NT2/D1 (cell line): ENCODE measurements around the gene RBMS1.
"Not testable (repeated sequence)": the region's sequence is repeated elsewhere in the genome, so short reads cannot be mapped to it uniquely, and the experiment has no call there.

Experiments
- DNase-seq: peaks from one replicate; pipeline ENCODE4 v3.0.0-alpha.2; 2011; ENCODE audit warnings: low read depth, low spot score
- H3K27me3 ChIP-seq: 2 replicates; pipeline ENCODE4 v1.6.0; 2011; ENCODE audit warnings: mild to moderate bottlenecking; ENCODE audit not compliant: insufficient read length, insufficient read depth
- H3K36me3 ChIP-seq: 2 replicates; pipeline ENCODE4 v1.6.1; 2011; ENCODE audit warnings: mild to moderate bottlenecking, low read length, mixed read lengths; ENCODE audit not compliant: insufficient read depth, insufficient read length
- H3K4me1 ChIP-seq: 2 replicates; pipeline ENCODE4 v1.5.1; 2011; ENCODE audit not compliant: insufficient read depth, insufficient read length
- H3K4me3 ChIP-seq: 2 replicates; pipeline ENCODE4 v1.5.1; 2011; ENCODE audit warnings: low read depth; ENCODE audit not compliant: insufficient read length
- H3K9ac ChIP-seq: 2 replicates; pipeline ENCODE4 v1.6.0; 2011; ENCODE audit warnings: low read depth; ENCODE audit not compliant: insufficient read length
- H3K9me3 ChIP-seq: 2 replicates; pipeline ENCODE4 v1.5.1; 2011; ENCODE audit warnings: mild to moderate bottlenecking, low read length; ENCODE audit not compliant: insufficient read depth
- SUZ12 ChIP-seq: IDR thresholded peaks from 2 replicates; pipeline ENCODE4 v1.6.1; 2011; ENCODE audit not compliant: insufficient read length, insufficient read depth; ENCODE audit errors: extremely low read depth
- YY1 ChIP-seq: IDR thresholded peaks from 2 replicates; pipeline ENCODE4 v1.6.1; 2011; ENCODE audit not compliant: insufficient read length, insufficient read depth
- ZNF274 ChIP-seq: IDR thresholded peaks from 2 replicates; pipeline ENCODE4 v1.6.1; 2011; ENCODE audit warnings: mild to moderate bottlenecking, low read depth, low read length

The RBMS1 gene

GRCh38 chr2:160371251-160372009, 122.2 kb downstream of the RBMS1 start:
- Histone ChIP-seq H3K9ac (no peak overlapping the region), H3K36me3 (peaks cover 7% of the 10 kb centered on the region), H3K27me3 (no peaks in the 10 kb centered on the region), H3K9me3 (no peaks in the 10 kb centered on the region), H3K4me1 (no peaks in the 10 kb centered on the region), H3K4me3 (no peak overlapping the region)
- DNase-seq = no peak
- TF ChIP-seq YY1 (no peak), ZNF274 (no peak), SUZ12 (no peak)

- H3K4me3 ChIP-seq = no peak overlapping the region
- H3K9ac ChIP-seq = no peak overlapping the region
- no peak for TF ChIP-seq ZNF274
- no peak for TF ChIP-seq YY1
- no peak for TF ChIP-seq SUZ12
- H3K4me1 ChIP-seq = no peaks in the 10 kb centered on the region
- peaks cover 28% of the 10 kb centered on the region for H3K36me3 ChIP-seq
- H3K27me3 ChIP-seq = no peaks in the 10 kb centered on the region
- DNase-seq = no peak
- H3K9me3 ChIP-seq = no peaks in the 10 kb centered on the region
Observed at GRCh38 chr2:160368988-160369930, 124.3 kb downstream of the RBMS1 start.

DNA sequence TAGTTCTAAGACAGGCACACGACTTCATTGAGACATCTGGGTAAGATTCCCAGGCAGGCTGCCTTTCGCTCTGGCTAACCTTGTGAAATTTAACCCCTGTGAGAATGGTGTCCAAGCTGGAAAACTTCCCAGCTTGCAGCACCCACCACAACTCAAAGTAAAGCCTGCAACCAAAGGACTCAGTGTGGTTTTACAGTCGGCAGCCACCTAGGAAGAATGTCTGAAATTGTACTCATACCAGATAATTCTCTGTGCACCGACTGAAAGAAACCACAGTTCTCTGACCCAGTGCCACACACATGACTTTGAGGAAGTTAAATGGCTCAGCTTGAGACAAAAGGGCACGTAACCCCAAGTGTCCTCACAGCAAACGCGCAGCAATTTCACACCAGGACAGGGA, 125.7 kb downstream of the RBMS1 start:
- no peaks in the 10 kb centered on the region for H3K9me3 ChIP-seq
- H3K36me3 ChIP-seq = peaks cover 34% of the 10 kb centered on the region
- H3K9ac ChIP-seq = no peak overlapping the region
- no peaks in the 10 kb centered on the region for H3K27me3 ChIP-seq
- TF ChIP-seq ZNF274 (no peak), YY1 (no peak), SUZ12 (no peak)
- no peaks in the 10 kb centered on the region for H3K4me1 ChIP-seq
- no peak for DNase-seq
- no peak overlapping the region for H3K4me3 ChIP-seq

GRCh38 chr2:160367139-160367538, 126.5 kb downstream of the RBMS1 start:
- not testable (repeated sequence) for H3K4me1 ChIP-seq, H3K9me3 ChIP-seq, H3K9ac ChIP-seq, H3K4me3 ChIP-seq, H3K27me3 ChIP-seq, DNase-seq
- H3K36me3 ChIP-seq = peaks cover 34% of the 10 kb centered on the region

- Histone ChIP-seq H3K4me3 (no peak overlapping the region), H3K36me3 (peaks cover 34% of the 10 kb centered on the region), H3K9ac (no peak overlapping the region), H3K4me1 (no peaks in the 10 kb centered on the region), H3K9me3 (no peaks in the 10 kb centered on the region), H3K27me3 (no peaks in the 10 kb centered on the region)
- TF ChIP-seq SUZ12 (no peak), ZNF274 (no peak), YY1 (no peak)
- DNase-seq = no peak
Observed at GRCh38 chr2:160366474-160366873, 127.1 kb downstream of the RBMS1 start.

- TF ChIP-seq SUZ12 = no peak
- no peak for TF ChIP-seq YY1
- no peak for TF ChIP-seq ZNF274
- Histone ChIP-seq H3K9me3 (no peaks in the 10 kb centered on the region), H3K4me3 (no peak overlapping the region), H3K9ac (no peak overlapping the region), H3K4me1 (no peaks in the 10 kb centered on the region), H3K36me3 (peaks cover 40% of the 10 kb centered on the region), H3K27me3 (no peaks in the 10 kb centered on the region)
- no peak for DNase-seq
Observed at GRCh38 chr2:160365716-160366367, 127.8 kb downstream of the RBMS1 start.

- no peaks in the 10 kb centered on the region for H3K4me1 ChIP-seq
- DNase-seq = no peak
- TF ChIP-seq SUZ12 (no peak), YY1 (no peak), ZNF274 (no peak)
- H3K9ac ChIP-seq = no peak overlapping the region
- H3K27me3 ChIP-seq = no peaks in the 10 kb centered on the region
- H3K9me3 ChIP-seq = no peaks in the 10 kb centered on the region
- H3K36me3 ChIP-seq = peaks cover 41% of the 10 kb centered on the region
- H3K4me3 ChIP-seq = no peak overlapping the region
Observed at GRCh38 chr2:160364364-160364763, 129.2 kb downstream of the RBMS1 start.
